Activated naive CD8-positive, alpha-beta T cell treated with anti-CD3 and anti-CD28 coated beads, Interleukin-2, amount 50 U/mL, for 24 hours (primary cell): ENCODE measurements around the gene NMUR1.
A peak's percentile ranks its signal among the peaks of the same experiment; 100 is the strongest.

Source experiments
- ATAC-seq: fragments of 150-1000 bp; cut with Tn5 transposase; one replicate; pipeline ENCODE4 v1.10.0; 2021
- DNase-seq: peaks from one replicate; pipeline ENCODE4 v3.0.0; 2021
- H3K27ac Mint-ChIP-seq: one replicate; pipeline ENCODE4 v1.8.0; 2021; ENCODE audit warnings: mild to moderate bottlenecking, mixed read lengths
- H3K27me3 Mint-ChIP-seq: one replicate; pipeline ENCODE4 v1.8.0; 2021; ENCODE audit warnings: mixed read lengths
- H3K36me3 Mint-ChIP-seq: one replicate; pipeline ENCODE4 v1.8.0; 2021; ENCODE audit warnings: low read depth, mixed read lengths
- H3K4me1 Mint-ChIP-seq: one replicate; pipeline ENCODE4 v1.8.0; 2021; ENCODE audit warnings: mixed read lengths
- H3K4me3 Mint-ChIP-seq: one replicate; pipeline ENCODE4 v1.8.0; 2021; ENCODE audit warnings: mild to moderate bottlenecking, moderate library complexity, mixed read lengths
- H3K9me3 Mint-ChIP-seq: one replicate; pipeline ENCODE4 v1.8.0; 2021; ENCODE audit warnings: mixed read lengths

NMUR1 gene

DNA sequence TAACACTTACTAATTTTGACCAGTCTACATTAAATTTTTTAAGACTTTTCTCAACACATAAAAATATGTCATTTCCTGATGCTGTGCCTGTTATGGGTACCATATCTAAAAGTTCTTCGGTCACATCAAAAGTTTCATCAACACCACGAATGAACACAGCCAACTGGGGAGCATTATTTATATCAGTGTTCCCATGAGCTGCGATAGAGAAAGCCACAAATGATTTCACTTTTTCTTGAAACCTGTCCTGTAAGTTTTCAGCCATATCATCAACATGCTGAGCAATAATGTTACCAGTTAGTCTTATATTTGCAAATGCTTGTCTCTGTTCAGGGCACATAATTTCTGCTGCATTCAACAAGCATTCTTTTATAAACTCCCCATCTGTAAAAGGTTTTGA is 35.6 kb downstream of the NMUR1 start:
- H3K27ac Mint-ChIP-seq: no peak overlapping the region
- no peak overlapping the region for H3K4me3 Mint-ChIP-seq
- H3K4me1 Mint-ChIP-seq: no peaks in the 10 kb centered on the region

DNA sequence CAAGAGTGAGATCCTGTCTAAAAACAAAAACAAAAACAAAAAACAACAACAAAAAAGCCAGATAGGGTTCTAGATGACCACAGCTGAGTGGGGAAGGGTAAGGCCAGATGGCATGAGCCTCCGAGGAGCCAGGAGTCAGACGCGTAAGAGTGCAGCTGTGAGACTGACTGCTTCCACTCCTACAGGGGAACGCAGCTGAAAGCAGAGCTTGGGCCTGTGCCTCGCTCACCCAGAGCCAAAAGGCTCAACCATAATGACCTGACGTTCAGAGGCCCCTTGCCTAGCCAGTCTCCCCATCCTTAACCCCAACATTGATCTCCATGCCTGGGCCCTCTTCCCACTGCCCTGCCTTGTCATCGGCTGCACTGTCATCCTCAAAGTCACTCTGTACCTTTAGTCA is 39.4 kb downstream of the NMUR1 start:
- DNase-seq: no peak
- H3K4me1 Mint-ChIP-seq: no peaks in the 10 kb centered on the region
- H3K36me3 Mint-ChIP-seq: no peaks in the 10 kb centered on the region
- ATAC-seq: no peak
- H3K4me3 Mint-ChIP-seq: no peak overlapping the region
- H3K27ac Mint-ChIP-seq: no peak overlapping the region
- no peaks in the 10 kb centered on the region for H3K27me3 Mint-ChIP-seq
- H3K9me3 Mint-ChIP-seq: no peaks in the 10 kb centered on the region

More for the DNA sequence above, 35.6 kb downstream of the NMUR1 start:
- no peak for DNase-seq
- ATAC-seq: no peak
- H3K9me3 Mint-ChIP-seq: no peaks in the 10 kb centered on the region
- no peaks in the 10 kb centered on the region for H3K36me3 Mint-ChIP-seq
- H3K27me3 Mint-ChIP-seq: no peaks in the 10 kb centered on the region

GRCh38 chr2:231489990-231490389 is 40.3 kb downstream of the NMUR1 start:
- Mint-ChIP-seq H3K36me3 (no peaks in the 10 kb centered on the region), H3K9me3 (no peaks in the 10 kb centered on the region), H3K4me3 (no peak overlapping the region), H3K27me3 (no peaks in the 10 kb centered on the region), H3K27ac (no peak overlapping the region), H3K4me1 (no peaks in the 10 kb centered on the region)
- ATAC-seq (no peak), DNase-seq (peak; percentile 26)

DNA sequence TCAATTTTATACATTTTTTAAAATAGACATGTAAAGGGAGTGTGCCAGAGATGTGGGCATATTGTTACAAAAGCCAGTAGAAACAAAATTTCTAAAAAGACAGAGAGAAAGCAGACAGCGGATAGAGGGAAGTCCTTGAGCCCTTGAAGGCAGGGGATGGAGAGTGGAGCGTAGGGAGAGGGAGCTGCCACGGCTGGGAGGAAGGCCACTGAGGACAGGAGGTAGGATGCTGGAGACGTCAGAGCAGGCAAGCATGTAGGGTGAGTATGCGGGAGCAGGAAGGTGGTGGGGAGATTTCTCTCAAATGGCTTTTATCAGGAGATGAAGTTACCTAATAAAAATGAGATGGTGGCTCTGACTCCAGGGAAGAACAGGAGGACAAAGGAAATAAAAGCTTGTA is 41.9 kb downstream of the NMUR1 start:
- no peak for ATAC-seq
- H3K4me1 Mint-ChIP-seq: no peaks in the 10 kb centered on the region

DNA sequence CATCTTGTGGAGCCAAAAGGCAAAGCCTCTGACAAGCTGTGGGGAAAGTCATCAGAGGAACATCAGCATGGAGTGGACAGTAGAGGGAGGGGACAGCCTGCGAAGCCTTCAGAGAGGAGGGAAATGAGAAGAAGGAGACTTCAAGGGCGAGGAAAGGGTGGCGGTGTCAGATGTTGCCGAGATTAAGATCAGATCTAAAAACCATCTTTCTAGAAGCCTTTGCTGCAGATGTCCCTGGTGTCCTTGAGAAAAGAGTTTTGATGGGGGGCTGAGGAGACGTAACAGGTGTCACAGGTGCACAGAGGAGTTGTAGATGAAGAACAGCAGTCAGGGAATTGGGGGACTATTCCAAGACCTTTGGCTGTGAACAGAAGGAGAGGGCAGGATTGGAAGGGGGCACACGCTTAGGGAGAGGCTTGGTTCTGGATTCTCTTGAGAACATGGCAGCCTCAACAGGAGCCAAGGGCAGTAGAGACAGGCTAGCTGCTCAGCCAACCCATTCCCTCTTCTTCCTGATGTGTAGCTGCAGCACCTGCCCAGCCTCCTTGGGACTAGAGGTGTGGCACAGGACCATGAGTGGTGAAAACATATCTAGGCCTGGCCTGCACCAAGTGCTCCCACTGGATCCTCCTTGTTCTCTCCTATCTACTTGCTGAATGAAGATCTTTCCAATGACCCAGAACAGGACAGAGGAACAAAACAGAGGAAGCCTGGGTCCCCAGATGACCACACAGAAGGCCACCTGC is 43.2 kb downstream of the NMUR1 start:
- Mint-ChIP-seq H3K27ac (no peak overlapping the region), H3K4me1 (peaks cover 6% of the 10 kb centered on the region), H3K4me3 (no peak overlapping the region), H3K9me3 (no peaks in the 10 kb centered on the region), H3K36me3 (no peaks in the 10 kb centered on the region), H3K27me3 (no peaks in the 10 kb centered on the region)
- DNase-seq (no peak), ATAC-seq (no peak)

More for the DNA sequence above, 41.9 kb downstream of the NMUR1 start:
- Mint-ChIP-seq H3K9me3 (no peaks in the 10 kb centered on the region), H3K36me3 (no peaks in the 10 kb centered on the region), H3K4me3 (no peak overlapping the region), H3K27ac (no peak overlapping the region), H3K27me3 (no peaks in the 10 kb centered on the region)
- no peak for DNase-seq

- Mint-ChIP-seq H3K4me3 (peak overlapping the region; percentile 79), H3K4me1 (peaks cover 11% of the 10 kb centered on the region), H3K9me3 (no peaks in the 10 kb centered on the region), H3K27me3 (no peaks in the 10 kb centered on the region), H3K27ac (peak overlapping the region; percentile 91), H3K36me3 (no peaks in the 10 kb centered on the region)
- peak; percentile 29 for ATAC-seq
- DNase-seq: peak; percentile 35
Measured at GRCh38 chr2:231483398-231484329, 46.6 kb downstream of the NMUR1 start.

GRCh38 chr2:231482806-231483391 is 47.3 kb downstream of the NMUR1 start:
- DNase-seq: peak; percentile 83
- Mint-ChIP-seq H3K4me3 (peak overlapping the region; percentile 79), H3K4me1 (peaks cover 11% of the 10 kb centered on the region), H3K27me3 (no peaks in the 10 kb centered on the region), H3K27ac (peak overlapping the region; percentile 91), H3K9me3 (no peaks in the 10 kb centered on the region), H3K36me3 (no peaks in the 10 kb centered on the region)
- peak; percentile 88 for ATAC-seq

GRCh38 chr2:231480781-231481180 is 49.5 kb downstream of the NMUR1 start:
- Mint-ChIP-seq H3K4me3 (no peak overlapping the region), H3K4me1 (peaks cover 11% of the 10 kb centered on the region), H3K27me3 (no peaks in the 10 kb centered on the region), H3K36me3 (no peaks in the 10 kb centered on the region), H3K9me3 (no peaks in the 10 kb centered on the region), H3K27ac (no peak overlapping the region)
- ATAC-seq (no peak), DNase-seq (no peak)

GRCh38 chr2:231479455-231479854 is 50.8 kb downstream of the NMUR1 start:
- ATAC-seq: no peak
- no peak for DNase-seq
- H3K36me3 Mint-ChIP-seq: no peaks in the 10 kb centered on the region
- peaks cover 11% of the 10 kb centered on the region for H3K4me1 Mint-ChIP-seq
- no peaks in the 10 kb centered on the region for H3K9me3 Mint-ChIP-seq
- H3K4me3 Mint-ChIP-seq: no peak overlapping the region
- no peak overlapping the region for H3K27ac Mint-ChIP-seq
- H3K27me3 Mint-ChIP-seq: no peaks in the 10 kb centered on the region

DNA sequence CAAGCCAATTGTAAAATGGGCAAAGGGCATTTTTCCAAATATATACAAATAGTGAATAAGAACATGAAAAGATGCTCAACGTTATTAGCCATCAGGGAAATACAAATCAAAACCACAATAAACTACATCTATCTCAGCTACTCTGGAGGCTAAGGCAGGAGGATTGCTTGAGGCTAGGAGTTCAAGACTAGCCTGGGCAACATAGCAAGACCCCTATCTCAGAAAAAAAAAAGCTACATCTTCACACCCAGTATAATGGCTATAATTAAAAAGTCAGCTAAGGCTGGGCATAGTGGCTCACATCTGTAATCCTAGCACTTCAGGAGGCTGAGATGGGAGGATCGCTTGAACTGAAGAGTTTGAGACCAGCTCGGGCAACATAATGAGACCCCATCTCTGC is 53.3 kb downstream of the NMUR1 start:
- DNase-seq: no peak
- Mint-ChIP-seq H3K27me3 (peaks cover 3% of the 10 kb centered on the region), H3K4me3 (no peak overlapping the region), H3K27ac (no peak overlapping the region), H3K4me1 (peaks cover 4% of the 10 kb centered on the region), H3K36me3 (no peaks in the 10 kb centered on the region), H3K9me3 (no peaks in the 10 kb centered on the region)
- no peak for ATAC-seq

- no peak for ATAC-seq
- peaks cover 3% of the 10 kb centered on the region for H3K27me3 Mint-ChIP-seq
Measured at GRCh38 chr2:231475965-231476364, 54.3 kb downstream of the NMUR1 start.

More at GRCh38 chr2:231475965-231476364, 54.3 kb downstream of the NMUR1 start:
- no peak overlapping the region for H3K4me3 Mint-ChIP-seq
- H3K9me3 Mint-ChIP-seq: no peaks in the 10 kb centered on the region
- H3K4me1 Mint-ChIP-seq: no peaks in the 10 kb centered on the region
- no peak overlapping the region for H3K27ac Mint-ChIP-seq
- no peak for DNase-seq
- H3K36me3 Mint-ChIP-seq: no peaks in the 10 kb centered on the region
